Stomach (tissue), 4 donors: ENCODE results near the gene ZNF410.

ENCODE experiments used
- EP300 ChIP-seq: sonication (generic); formaldehyde crosslinking; IDR thresholded peaks from one replicate; pipeline ENCODE4 v1.6.1; 2017; ENCODE audit warnings: antibody characterized with exemption
- POLR2A ChIP-seq, 4 donors: fragments of 450-650 bp; IDR thresholded peaks; one replicate each; pipeline ENCODE4 v1.6.1; 2016; ENCODE audit warnings: antibody characterized with exemption in 4 of 4, control low read depth in 2 of 4, mild to moderate bottlenecking in 1 of 4, moderate library complexity in 1 of 4
- POLR2AphosphoS5 ChIP-seq, 3 donors: sonication (generic); formaldehyde crosslinking; IDR thresholded peaks; one replicate each; pipeline ENCODE4 v1.6.1; 2016; ENCODE audit warnings: antibody characterized with exemption in 3 of 3
- TF ChIP-seq, protein P1 (sequence below), 7 experiments: fragments of 450-650 bp in 4 of 7; fragments of 200-600 bp in 3 of 7; sonication (generic) in 3 of 7; IDR thresholded peaks; one replicate each; pipeline ENCODE4 v1.5.1; 2016 to 2019; ENCODE audit warnings: antibody characterized with exemption in 7 of 7, control low read depth in 2 of 7, mild to moderate bottlenecking in 1 of 7

GRCh38 chr14:73851000-73851399 is 35.7 kb upstream of the ZNF410 start:
- TF ChIP-seq, protein P1, sequence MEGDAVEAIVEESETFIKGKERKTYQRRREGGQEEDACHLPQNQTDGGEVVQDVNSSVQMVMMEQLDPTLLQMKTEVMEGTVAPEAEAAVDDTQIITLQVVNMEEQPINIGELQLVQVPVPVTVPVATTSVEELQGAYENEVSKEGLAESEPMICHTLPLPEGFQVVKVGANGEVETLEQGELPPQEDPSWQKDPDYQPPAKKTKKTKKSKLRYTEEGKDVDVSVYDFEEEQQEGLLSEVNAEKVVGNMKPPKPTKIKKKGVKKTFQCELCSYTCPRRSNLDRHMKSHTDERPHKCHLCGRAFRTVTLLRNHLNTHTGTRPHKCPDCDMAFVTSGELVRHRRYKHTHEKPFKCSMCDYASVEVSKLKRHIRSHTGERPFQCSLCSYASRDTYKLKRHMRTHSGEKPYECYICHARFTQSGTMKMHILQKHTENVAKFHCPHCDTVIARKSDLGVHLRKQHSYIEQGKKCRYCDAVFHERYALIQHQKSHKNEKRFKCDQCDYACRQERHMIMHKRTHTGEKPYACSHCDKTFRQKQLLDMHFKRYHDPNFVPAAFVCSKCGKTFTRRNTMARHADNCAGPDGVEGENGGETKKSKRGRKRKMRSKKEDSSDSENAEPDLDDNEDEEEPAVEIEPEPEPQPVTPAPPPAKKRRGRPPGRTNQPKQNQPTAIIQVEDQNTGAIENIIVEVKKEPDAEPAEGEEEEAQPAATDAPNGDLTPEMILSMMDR (IDR thresholded peaks at IDR 0.05): no peak
- TF ChIP-seq POLR2AphosphoS5 (IDR thresholded peaks at IDR 0.05) (no peak), POLR2A (IDR thresholded peaks at IDR 0.05) (no peak), EP300 (no peak)
